ENCODE results near the gene PACC1.
"Not testable (repeated sequence)": the region's sequence is repeated elsewhere in the genome, so short reads cannot be mapped to it uniquely, and the experiment has no call there.

PACC1 gene

DNA sequence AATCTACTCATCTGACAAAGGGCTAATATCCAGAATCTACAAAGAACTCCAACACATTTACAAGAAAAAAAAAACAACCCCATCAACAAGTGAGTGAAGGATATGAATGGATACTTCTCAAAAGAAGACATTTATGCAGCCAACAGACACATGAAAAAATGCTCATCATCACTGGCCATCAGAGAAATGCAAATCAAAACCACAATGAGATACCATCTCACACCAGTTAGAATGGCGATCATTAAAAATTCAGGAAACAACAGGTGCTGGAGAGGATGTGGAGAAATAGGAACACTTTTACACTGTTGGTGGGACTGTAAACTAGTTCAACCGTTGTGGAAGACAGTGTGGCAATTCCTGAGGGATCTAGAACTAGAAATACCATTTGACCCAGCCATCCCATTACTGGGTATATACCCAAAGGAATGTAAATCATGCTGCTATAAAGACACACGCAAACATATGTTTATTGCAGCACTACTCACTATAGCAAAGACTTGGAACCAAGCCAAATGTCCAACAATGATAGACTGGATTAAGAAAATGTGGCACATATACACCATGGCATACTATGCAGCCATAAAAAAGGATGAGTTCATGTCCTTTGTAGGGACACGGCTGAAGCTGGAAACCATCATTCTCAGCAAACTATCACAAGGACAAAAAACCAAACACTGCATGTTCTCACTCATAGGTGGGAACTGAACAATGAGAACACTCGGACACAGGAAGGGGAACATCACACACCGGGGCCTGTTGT is 18.8 kb downstream of the PACC1 start:
- DNase-seq (ENCODE audit: low spot score): not testable (repeated sequence)

DNA sequence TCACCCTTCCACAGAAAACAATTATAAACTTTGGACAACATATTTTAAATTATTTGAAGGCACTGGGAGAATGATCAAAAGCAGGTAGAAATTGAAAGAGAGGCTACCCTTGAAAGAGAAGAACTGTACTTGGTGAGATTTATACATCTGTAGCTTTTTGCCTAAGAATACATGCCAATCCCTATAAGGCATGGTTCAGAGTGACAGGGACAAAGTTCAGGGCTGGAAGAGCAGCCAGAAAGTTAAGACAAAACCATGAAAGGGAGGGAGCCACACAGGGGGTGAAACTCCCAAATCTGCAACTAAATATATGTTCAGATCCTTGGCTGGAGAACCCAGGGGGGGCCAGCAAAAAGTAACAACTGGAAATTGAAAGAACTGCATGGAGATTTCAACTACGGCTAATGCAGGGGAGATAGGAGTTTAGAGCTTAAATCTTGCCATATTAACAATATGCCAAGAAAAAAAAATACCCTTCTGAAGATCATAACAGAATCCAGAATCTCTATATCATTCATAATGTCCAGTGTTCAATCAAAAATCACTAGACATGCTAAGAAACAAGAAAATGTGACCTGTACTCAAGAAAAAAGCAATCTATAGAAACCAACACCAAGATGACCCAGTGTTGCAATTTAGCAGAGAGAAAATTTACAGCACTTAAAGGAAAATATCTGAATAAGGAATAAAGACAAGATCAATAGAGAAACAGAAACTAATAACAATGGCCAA is 25.5 kb downstream of the PACC1 start:
- DNase-seq (ENCODE audit: low spot score): no peak

DNA sequence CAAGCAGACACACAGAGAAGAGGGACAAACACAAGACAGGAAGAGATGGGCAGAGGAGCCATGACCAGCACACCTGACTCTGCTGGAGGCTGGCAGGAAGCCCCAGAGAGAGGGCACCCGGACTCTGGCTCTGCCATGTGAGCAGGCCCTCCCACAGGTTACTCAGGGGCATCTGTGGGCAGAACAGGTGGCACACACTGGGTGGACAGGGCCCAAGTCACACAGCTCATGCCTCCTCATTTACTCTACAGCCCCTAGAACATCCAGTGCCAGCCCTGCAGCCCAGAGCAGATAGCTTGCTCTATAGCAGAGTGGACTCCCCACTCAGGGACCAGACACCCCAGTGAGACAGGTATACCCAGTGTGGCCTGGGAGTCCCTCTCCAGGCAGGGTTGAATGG is 28.7 kb downstream of the PACC1 start:
- DNase-seq (ENCODE audit: low spot score): no peak

DNA sequence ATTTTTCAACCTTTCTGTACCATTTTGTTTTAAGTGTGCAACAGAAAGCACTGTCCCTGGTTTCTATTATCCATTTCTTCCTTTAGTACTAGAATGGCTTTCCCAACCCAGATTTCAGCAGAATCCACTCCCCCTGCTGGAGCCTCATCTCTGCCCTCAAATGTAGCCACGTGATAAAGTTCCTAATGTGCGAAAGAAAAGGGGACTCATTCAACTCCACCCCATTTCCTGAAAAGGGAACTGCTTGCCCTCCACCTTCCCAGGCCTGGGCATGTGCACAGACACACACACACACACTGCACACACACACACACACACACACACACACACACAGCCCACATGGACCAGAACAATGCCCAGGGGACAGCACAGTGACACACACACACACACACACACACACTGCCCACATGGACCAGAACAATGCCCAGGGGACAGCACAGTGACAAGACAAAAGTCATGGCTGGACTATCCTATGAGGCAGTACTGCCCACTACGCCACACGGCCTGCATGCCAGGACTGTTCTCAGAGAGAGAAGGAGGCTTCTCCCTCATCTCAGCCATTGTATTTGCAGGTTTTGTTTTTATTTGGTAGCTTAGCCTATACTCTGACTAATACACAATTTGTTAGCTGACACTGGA is 33.2 kb downstream of the PACC1 start:
- no peak for DNase-seq (ENCODE audit: low spot score)

DNA sequence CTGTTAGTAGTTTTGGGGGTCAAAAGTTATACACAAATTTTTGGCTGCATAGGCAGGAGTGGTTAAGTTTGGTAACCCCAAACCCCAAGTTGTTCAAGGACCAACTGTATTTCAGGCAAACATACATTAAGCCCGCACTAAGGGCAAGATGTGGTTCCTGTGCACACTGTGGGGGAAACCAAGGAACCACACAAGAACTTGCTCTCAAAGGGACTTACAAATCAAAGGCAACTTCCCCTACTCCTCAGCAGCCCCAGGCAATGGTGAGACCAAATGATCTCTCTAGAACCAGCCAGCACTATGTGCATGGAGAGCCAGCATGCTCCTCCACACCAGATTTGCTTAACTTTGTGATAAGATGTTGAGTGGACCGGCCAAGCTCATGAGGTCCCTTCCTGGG is 35.3 kb downstream of the PACC1 start:
- no peak for DNase-seq (ENCODE audit: low spot score)

DNA sequence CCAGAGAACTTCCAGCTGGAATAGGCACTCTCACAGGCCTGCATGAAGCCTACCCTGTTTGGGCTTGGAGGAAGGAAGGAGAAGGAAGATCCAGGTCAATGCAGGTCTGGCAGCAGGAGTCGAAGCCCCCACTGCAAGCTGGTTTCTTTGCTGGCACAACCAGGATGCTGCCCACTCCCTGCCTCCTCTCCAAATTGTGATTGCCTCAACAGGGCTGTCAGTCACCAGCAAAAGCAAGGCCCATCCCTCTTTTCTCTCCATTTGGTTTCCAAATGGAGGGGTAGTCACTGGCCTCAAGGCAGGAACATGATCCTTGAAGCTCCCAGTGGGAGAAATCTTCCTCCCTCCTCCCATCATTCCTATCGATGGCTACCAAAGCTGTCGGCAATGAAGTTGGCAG is 37.0 kb downstream of the PACC1 start:
- DNase-seq (ENCODE audit: low spot score): no peak

DNA sequence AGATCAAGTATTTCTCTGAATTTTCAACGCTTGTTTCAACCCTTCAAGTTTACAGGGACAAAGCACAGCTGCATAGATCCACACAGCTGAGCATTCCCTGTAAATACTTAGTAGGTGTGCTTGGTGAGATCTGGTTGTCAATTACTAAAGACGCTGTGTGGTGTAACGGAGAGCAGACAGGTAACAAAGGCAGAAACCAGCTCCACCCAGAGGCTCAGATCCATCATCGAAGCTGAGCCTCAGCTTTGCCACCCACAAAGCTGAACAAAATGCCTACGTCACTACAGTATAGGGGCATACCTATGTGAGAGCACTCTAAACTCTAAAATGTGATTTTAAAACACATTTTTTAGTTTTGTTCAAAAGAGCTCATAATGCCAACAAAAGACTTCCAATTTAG is 38.7 kb downstream of the PACC1 start:
- no peak for DNase-seq (ENCODE audit: low spot score)

DNA sequence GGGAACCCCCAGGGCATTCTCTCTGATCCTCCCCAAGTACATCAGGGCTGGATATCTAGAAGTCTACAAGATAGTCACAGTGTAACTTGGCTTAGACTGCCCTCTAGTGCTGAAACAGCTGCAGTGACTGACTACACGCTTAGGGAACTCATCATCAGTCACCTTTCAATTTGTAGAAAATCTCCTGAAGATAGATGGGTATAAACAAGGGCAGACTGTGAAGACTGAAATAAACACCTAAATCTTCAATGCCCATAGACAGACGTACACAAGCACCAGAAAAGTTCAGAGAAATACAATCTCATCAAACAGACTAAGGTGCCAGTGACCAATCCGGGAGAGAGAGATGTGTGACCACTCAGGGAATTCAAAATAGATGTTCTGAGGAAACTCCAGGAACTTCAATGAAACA is 46.6 kb downstream of the PACC1 start:
- DNase-seq (ENCODE audit: low spot score): peak; percentile 69

DNA sequence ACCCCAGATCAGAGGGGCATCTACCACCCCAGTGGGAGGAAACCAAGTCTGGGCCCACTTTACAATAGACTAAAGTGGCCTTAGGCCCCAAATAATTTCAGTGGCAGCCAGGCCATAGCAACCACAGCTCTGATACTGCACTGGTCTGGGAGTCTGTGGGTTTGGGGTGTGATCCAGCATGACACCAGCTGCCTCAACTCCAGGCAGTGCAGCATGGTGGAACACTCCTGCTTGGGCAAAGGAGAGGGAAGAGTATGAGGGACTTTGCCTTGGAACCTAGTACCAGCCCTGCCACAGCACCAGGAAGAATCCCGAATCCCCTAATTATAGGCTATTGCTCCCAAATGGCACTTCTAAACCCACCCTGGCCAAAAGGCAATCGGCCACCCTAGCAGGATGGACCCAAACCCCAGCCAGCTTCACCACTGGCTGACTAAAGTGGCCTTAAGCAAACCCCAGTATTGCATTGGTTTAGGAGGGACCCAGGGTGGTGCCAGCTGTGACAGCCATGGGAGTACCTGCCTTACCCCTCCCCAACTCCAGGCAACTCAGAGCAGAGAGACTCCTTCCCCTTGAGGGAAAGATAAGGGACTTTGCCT is 47.1 kb downstream of the PACC1 start:
- no peak for DNase-seq (ENCODE audit: low spot score)

DNA sequence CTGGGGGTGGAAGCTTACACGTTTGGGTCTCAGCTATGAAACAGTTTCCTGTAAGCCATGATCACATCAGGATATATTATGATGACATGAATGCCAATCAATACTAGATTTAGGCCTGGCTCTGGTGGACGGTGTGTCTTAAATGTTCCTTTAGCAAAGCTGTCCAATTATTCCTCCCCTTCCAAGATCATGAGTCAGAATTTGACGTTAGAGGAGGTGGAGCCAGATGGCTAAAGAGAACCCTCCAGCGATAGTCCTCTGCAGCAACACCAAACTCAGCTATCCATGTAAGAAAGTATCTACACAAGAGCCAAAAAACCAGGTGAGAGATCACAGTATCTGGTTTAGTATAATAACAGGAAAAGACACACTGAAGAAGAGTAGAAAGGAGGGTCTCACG is 47.8 kb downstream of the PACC1 start:
- DNase-seq (ENCODE audit: low spot score): peak; percentile 9

DNA sequence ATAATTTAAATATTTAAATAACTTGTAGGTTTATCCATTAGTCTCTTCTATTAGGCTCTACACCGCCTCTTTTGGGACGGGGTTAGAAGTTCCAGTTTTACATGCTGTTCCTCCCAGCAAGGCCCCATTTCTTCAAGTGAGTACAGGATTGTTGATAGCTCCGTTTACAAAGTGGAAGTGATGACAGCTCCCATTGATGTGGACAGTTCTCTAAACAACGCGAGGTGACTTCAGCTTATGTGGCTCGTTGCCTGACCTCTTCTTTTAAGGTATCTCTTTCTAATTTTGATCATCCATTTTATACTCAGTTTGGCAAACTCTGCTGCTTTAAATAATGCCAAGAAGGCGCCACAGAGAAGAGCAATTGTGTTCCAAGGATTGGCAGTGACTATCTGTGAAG is 49.7 kb downstream of the PACC1 start:
- DNase-seq (ENCODE audit: low spot score): no peak

DNA sequence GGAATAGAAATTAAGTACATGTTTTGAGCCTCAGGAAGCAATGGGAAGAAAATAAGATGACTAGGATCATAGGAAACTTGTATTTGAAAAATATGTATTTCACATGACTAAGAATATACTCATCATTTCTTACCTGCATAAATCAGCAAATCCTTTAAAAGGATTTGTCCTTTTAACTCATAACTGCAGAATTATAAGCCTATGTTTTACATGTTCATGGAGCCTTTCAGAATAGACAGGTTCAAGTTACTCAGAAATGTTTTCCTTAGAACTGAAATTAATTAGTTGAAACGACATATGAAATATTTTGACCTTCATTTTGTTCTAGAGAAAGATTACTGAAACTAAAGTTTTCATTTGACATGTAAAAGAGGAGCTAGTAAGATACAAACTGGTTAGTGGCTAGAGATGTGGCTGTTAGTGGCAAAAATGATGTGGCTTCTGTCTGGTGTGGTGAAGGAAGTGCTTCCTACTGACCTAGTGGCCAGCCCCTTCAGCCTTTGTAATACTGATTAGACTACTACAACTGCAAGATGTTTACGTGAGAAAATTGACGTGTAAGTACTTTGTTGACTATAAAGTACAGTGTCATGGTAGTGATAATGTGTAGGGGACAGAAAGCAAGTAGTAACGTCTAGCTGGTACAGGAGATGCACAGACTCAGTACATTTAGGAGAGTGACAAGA is 54.7 kb downstream of the PACC1 start:
- DNase-seq (ENCODE audit: low spot score): no peak

DNA sequence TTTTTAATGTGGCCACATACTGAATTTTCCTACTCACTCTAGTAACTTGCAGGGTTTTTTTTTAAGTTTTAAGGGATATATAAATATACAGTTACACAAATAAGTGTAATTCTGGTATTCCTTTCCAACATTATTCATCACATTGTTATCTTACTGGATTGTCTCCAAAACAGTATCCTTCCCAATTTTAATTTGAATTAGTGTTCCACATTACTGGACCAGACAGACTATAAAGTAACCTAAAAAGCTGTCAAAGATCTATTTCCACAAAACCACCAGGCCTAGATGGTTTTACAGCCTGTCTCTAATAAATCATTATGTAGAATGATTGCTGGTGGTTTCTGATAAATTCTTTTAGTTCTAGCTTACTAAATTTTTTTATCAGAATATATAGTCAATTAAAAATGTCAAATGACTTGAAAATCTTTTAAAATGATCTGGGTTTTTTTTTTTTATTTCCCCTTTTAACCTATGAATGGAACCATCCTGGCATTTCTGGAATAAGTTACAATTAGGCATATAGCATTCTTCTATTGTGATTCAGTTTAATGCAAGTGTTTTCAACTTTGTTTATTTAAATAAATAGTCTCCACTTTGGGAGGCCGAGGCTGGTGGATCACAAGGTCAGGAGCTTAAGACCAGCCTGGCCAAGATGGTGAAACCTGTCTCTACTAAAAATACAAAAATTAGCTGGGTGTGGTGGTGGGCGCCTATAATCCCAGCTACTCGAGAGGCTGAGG is 59.3 kb downstream of the PACC1 start:
- no peak for DNase-seq (ENCODE audit: low spot score)

DNA sequence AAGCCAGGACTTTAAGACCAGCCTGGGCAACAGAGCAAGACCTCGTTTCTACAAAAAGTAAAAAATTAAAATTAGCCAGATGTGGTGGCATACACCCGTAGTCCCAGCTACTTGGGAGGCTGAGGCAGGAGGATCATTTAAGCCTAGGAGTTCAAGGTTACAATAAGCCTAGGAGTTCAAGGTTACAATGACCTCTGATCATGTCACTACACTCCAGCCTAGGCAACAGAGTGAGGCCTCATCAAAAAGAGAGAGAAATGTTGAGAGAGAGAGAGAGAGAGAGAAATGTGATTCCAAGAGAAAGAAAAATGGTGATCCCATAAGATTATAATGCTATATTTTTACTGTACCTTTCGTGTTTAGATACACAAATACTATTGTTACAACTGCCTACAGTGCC is 60.2 kb downstream of the PACC1 start:
- no peak for DNase-seq (ENCODE audit: low spot score)

DNA sequence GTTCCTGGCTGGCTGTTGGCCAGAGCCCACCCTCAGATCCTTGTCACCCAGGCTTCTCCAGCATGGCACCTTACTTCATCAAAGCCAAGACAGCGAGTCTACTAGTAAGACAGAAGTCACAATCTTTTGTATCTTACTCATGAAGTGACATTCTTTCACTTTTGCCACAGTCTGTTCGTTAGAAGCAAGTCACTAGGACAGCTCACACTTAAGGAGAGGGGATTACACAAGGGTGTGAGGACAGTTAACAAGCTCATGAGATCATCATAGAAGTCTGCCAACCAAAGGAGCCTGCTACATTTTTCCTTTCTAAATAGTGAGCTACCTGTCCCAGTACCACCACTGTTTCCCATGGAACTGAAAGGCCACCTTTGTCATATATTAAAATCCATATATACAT is 61.5 kb downstream of the PACC1 start:
- peak; percentile 33 for DNase-seq (ENCODE audit: low spot score)

DNA sequence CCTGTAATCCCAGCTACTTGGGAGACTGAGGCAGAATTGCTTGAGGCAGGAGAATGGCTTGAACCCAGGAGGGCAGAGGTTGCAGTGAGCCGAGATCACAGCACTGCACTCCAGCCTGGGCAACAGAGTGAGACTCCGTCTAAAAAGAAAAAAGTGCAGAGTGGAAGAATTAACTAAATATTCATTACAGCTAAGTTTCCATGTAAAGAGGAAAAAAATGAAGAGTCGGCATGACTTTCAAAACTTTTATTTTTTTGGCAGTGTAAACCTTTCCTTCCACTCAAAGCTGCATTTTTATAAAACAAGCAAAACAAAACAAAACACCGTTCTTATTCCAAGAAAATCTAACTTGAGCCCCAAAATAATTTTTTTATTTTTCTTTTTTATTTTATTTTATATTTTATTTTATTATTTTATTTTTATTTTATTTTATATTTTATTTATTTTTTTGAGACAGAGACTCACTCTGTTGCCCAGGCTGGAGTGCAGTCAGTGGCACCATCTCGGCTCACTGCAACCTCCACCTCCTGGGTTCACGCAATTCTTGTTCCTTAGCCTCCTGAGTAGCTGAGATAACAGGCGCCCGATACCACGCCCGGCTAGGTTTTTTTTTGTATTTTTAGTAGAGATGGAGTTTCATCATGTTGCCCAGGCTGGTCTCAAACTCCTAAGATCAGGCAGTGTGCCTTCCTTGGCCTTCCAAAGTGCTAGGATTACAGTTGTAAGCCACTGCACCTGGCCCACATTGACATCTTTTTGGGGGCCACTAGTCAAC is 62.9 kb downstream of the PACC1 start:
- no peak for DNase-seq (ENCODE audit: low spot score)

DNA sequence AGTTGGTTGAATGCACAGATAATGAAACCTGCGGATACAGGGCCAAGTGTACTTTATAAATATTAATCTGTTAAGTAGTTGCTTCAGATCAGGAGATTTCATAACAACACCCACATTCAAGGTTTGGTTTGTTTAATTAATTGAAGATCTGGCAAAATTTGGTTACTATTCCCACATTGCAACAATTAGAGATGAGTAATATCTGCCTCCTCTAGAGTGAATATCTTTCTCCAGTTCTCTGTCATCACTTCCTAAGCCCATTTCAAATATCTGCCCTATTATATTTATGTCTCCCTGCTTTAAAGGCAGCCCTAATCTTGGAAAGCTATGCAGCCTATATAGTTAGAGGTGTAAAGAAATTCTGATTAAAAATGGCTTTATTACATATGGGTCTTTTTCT is 68.1 kb downstream of the PACC1 start:
- no peak for DNase-seq (ENCODE audit: low spot score)

DNA sequence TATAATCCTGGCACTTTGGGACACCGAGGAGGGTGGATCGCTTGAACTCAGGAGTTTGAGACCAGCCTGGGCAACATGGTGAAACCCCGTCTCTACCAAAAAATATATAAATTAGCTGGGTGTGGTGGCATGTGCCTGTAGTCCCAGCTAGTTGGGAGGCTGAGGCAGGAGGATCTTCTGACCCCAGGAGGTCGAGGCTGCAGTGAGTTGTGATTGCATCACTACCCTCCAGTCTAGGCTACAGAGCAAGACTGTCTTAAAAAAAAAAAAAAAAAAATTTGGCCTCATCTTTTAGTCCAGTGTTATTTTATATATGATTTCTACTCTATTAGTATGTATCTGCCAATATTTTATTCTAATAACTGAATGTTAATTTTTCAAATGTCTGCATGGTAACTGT is 69.8 kb downstream of the PACC1 start:
- DNase-seq (ENCODE audit: low spot score): no peak

DNA sequence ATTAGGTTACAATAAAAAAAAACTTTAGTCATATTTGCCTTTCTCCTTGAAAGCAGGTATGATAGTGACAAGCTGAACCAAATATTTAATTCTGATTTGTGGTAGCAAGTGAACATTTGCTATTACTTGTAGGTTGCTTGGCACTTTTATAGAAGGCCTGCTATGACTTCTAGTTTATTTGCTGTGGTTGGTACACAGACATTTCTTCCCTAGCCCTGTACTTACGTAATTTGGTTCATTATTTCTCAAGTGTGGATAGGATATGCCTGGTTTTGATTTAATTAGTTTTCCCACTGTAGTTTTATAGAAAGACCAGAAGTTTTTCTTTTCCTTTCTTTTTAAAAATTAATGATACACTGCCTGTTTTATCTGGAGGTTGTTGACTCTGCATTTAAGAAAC is 73.6 kb downstream of the PACC1 start:
- DNase-seq (ENCODE audit: low spot score): no peak

DNA sequence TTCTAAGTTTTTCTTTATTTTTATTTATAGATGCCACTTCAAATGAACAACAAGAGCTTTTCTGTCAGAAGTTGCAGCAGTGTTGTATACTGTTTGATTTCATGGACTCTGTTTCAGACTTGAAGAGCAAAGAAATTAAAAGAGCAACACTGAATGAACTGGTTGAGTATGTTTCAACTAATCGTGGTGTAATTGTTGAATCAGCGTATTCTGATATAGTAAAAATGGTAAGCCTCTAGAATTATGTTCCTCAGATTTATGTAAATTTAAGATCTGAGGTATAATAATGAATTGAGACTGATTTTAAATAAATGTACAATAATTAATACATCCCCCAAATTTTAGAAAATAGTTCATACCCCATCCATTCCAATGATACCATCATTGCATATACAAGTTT is 85.6 kb downstream of the PACC1 start:
- no peak for DNase-seq (ENCODE audit: low spot score)

DNA sequence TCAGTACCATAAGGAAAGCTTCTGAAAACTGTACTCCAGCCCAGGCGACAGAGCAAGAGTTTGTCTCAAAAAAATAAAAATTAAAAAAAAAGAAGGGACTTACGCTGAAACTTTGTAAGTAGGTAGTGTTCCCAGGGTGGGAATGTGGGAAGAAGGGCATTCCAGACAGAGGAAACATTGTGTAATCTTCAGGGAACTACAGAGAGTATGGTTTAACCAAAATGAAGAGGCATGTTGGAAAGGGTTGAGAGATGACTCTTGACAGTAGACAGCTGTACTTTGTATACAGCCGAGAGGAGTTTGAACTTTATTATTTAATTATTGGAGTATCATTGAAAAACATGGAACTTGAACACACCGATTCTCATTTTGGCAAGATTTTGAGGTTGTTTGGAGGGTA is 86.4 kb downstream of the PACC1 start:
- DNase-seq (ENCODE audit: low spot score): no peak
